Calu3 (cell line): Measurements from ENCODE around the gene NCOA6. TPM values are rescaled to one million over a fixed set of nuclear protein-coding genes. Genes with fewer than 3 reads are reported as not detected.

Source experiments
- BruUV-seq: library from RNA; stranded (reverse); fragments of 400-500 nt; replicated peaks from 2 replicates; lab custom pipeline; 2021; lab: Mats Ljungman, UMichigan
- CTCF ChIA-PET: fragments of 300-600 bp; sonication (Branson Sonifier 250); formaldehyde crosslinking; loops from one replicate; lab custom pipeline; 2022; ENCODE audit warnings: antibody characterized with exemption; lab: Charles Lee
- DNase-seq: peaks from one replicate; pipeline ENCODE4 v3.0.0; 2022
- H3K27ac Mint-ChIP-seq: one replicate; pipeline ENCODE4 v1.8.0; 2022; ENCODE audit warnings: mixed read lengths; ENCODE audit not compliant: unreplicated experiment
- H3K27me3 Mint-ChIP-seq: one replicate; pipeline ENCODE4 v1.8.0; 2022; ENCODE audit warnings: mixed read lengths; ENCODE audit not compliant: unreplicated experiment
- H3K36me3 Mint-ChIP-seq: one replicate; pipeline ENCODE4 v1.8.0; 2022; ENCODE audit warnings: mild to moderate bottlenecking, moderate library complexity, mixed read lengths; ENCODE audit not compliant: insufficient read depth, unreplicated experiment
- H3K4me1 Mint-ChIP-seq: one replicate; pipeline ENCODE4 v1.8.0; 2022; ENCODE audit warnings: mild to moderate bottlenecking, low read depth, mixed read lengths; ENCODE audit not compliant: unreplicated experiment
- H3K4me3 Mint-ChIP-seq: one replicate; pipeline ENCODE4 v1.8.0; 2022; ENCODE audit warnings: mild to moderate bottlenecking, low read depth, moderate library complexity, mixed read lengths; ENCODE audit not compliant: unreplicated experiment
- H3K9me3 Mint-ChIP-seq: one replicate; pipeline ENCODE4 v1.8.0; 2022; ENCODE audit warnings: low read depth, mixed read lengths; ENCODE audit not compliant: unreplicated experiment
- CTCF ChIP-seq: fragments of 200-600 bp; IDR thresholded peaks from one replicate; pipeline ENCODE4 v1.8.0; 2022; ENCODE audit warnings: antibody characterized with exemption; ENCODE audit not compliant: unreplicated experiment
- intact Hi-C: fragments of 100-400 bp; cut with micrococcal nuclease; formaldehyde crosslinking; loops from one replicate; pipeline ENCODE4 v1.10.0; 2022; ENCODE audit not compliant: unreplicated experiment
- total RNA-seq: library from RNA; stranded (reverse); gene quantifications from 2 replicates; pipeline ENCODE4 v1.2.3, GENCODE V29; 2022

The NCOA6 gene
- total RNA-seq, 1 experiment from 2014 or later = 42.8 TPM

- Mint-ChIP-seq H3K36me3 (peaks cover 30% of the 10 kb centered on the region), H3K9me3 (no peaks in the 10 kb centered on the region), H3K27ac (no peak overlapping the region), H3K4me3 (no peak overlapping the region), H3K27me3 (no peaks in the 10 kb centered on the region), H3K4me1 (no peaks in the 10 kb centered on the region)
- no TSS peak for BruUV-seq
- CTCF ChIA-PET = no interaction called here
- intact Hi-C loops = loop anchor here (10.0 kb wide), 1 partner anchor 60 kb away; no protein-coding TSS in a partner anchor
- no peak for TF ChIP-seq CTCF
- no peak for DNase-seq
Measured at GRCh38 chr20:34774449-34774848, 51.0 kb downstream of the NCOA6 start.

- no peaks in the 10 kb centered on the region for H3K4me1 Mint-ChIP-seq
- no peak overlapping the region for H3K4me3 Mint-ChIP-seq
- H3K27ac Mint-ChIP-seq = no peak overlapping the region
- peaks cover 31% of the 10 kb centered on the region for H3K36me3 Mint-ChIP-seq
- H3K9me3 Mint-ChIP-seq = no peaks in the 10 kb centered on the region
- DNase-seq = no peak
- no peaks in the 10 kb centered on the region for H3K27me3 Mint-ChIP-seq
- no peak for TF ChIP-seq CTCF
- intact Hi-C loops = loop anchor here (1.0 to 10.0 kb wide), 2 partner anchors 59 to 194 kb away; no protein-coding TSS in a partner anchor
- BruUV-seq = no TSS peak
- CTCF ChIA-PET = no interaction called here
Measured at GRCh38 chr20:34773726-34774125, 51.7 kb downstream of the NCOA6 start.

- Mint-ChIP-seq H3K4me1 (no peaks in the 10 kb centered on the region), H3K9me3 (no peaks in the 10 kb centered on the region), H3K27ac (no peak overlapping the region), H3K4me3 (no peak overlapping the region), H3K27me3 (no peaks in the 10 kb centered on the region), H3K36me3 (peaks cover 37% of the 10 kb centered on the region)
- CTCF ChIA-PET = interaction anchor here (0.7 kb wide), 1 partner anchor 9 kb away, joined by 6 read pairs; no protein-coding TSS in a partner anchor
- DNase-seq = no peak
- no TSS peak for BruUV-seq
- no peak for TF ChIP-seq CTCF
- intact Hi-C loops = loop anchor here (10.0 kb wide), 1 partner anchor 58 kb away; no protein-coding TSS in a partner anchor
Measured at GRCh38 chr20:34772437-34772836, 53.0 kb downstream of the NCOA6 start.

GRCh38 chr20:34771680-34772081 is 53.8 kb downstream of the NCOA6 start:
- no peaks in the 10 kb centered on the region for H3K27me3 Mint-ChIP-seq
- DNase-seq = no peak
- no peak overlapping the region for H3K27ac Mint-ChIP-seq
- H3K4me3 Mint-ChIP-seq = no peak overlapping the region
- intact Hi-C loops = loop anchor here (10.0 kb wide), 1 partner anchor 57 kb away; no protein-coding TSS in a partner anchor
- TF ChIP-seq CTCF = no peak
- H3K36me3 Mint-ChIP-seq = peaks cover 37% of the 10 kb centered on the region
- no peaks in the 10 kb centered on the region for H3K4me1 Mint-ChIP-seq
- no peaks in the 10 kb centered on the region for H3K9me3 Mint-ChIP-seq
- CTCF ChIA-PET = no interaction called here
- no TSS peak for BruUV-seq
